8988T (cell line): ENCODE results near the gene SLC34A1.
A peak's percentile ranks its signal among the peaks of the same experiment; 100 is the strongest.

Experiments used
- DNase-seq: peaks from one replicate; pipeline ENCODE4 v3.0.0; 2011

The SLC34A1 gene

GRCh38 chr5:177389241-177390169 is 5.3 kb downstream of the SLC34A1 start:
- DNase-seq, result no peak

- DNase-seq, result peak; percentile 98
Observed at GRCh38 chr5:177390363-177391300, 6.4 kb downstream of the SLC34A1 start.

GRCh38 chr5:177392765-177393164 is 8.5 kb downstream of the SLC34A1 start:
- DNase-seq, result no peak

GRCh38 chr5:177393206-177393765 is 9.1 kb downstream of the SLC34A1 start:
- no peak for DNase-seq

GRCh38 chr5:177393990-177394389 is 9.8 kb downstream of the SLC34A1 start:
- no peak for DNase-seq

GRCh38 chr5:177396078-177396477 is 11.8 kb downstream of the SLC34A1 start:
- no peak for DNase-seq

GRCh38 chr5:177396807-177397206 is 12.6 kb downstream of the SLC34A1 start:
- DNase-seq, result no peak

GRCh38 chr5:177397875-177398390 is 13.7 kb downstream of the SLC34A1 start:
- no peak for DNase-seq

- DNase-seq, result no peak
Observed at GRCh38 chr5:177399997-177400868, 16.0 kb downstream of the SLC34A1 start, which contains the start of gene PFN3. PFN3 (minus strand) TSS chr5:177400661; CDS start chr5:177400576, 85 bp downstream.

- DNase-seq, result peak; percentile 99
Observed at GRCh38 chr5:177402271-177403043, 18.2 kb downstream of the SLC34A1 start.

- DNase-seq, result no peak
Observed at GRCh38 chr5:177403102-177403791, 19.0 kb downstream of the SLC34A1 start.

- DNase-seq, result peak; percentile 97
Observed at GRCh38 chr5:177403792-177404640, 19.8 kb downstream of the SLC34A1 start.

- peak; percentile 32 for DNase-seq
Observed at GRCh38 chr5:177404641-177405179, 20.5 kb downstream of the SLC34A1 start.

GRCh38 chr5:177405312-177405711 is 21.1 kb downstream of the SLC34A1 start:
- no peak for DNase-seq

GRCh38 chr5:177405805-177406204 is 21.6 kb downstream of the SLC34A1 start:
- DNase-seq, result no peak

GRCh38 chr5:177409043-177409801 is 25.0 kb downstream of the SLC34A1 start, which contains the start of gene F12:
F12 (minus strand) TSS chr5:177409564; CDS start chr5:177409527, 37 bp downstream.
- no peak for DNase-seq

GRCh38 chr5:177410575-177410974 is 26.3 kb downstream of the SLC34A1 start:
- no peak for DNase-seq

GRCh38 chr5:177412603-177413233 is 28.5 kb downstream of the SLC34A1 start:
- no peak for DNase-seq
